IPS-NIHi11 (cell line): ENCODE measurements around the gene PIK3R3.

Source experiments
- DNase-seq: peaks from one replicate; pipeline ENCODE4 v3.0.0; 2012; ENCODE audit warnings: mixed read lengths, low spot score

PIK3R3 gene

GRCh38 chr1:46157916-46158311 lies 25.5 kb upstream of the PIK3R3 start:
- DNase-seq: no peak

- no peak for DNase-seq
Measured at GRCh38 chr1:46153732-46154131, 21.3 kb upstream of the PIK3R3 start.

GRCh38 chr1:46153228-46153627 lies 20.8 kb upstream of the PIK3R3 start:
- no peak for DNase-seq

GRCh38 chr1:46152016-46152415 lies 19.6 kb upstream of the PIK3R3 start:
- no peak for DNase-seq

- DNase-seq: no peak
Measured at GRCh38 chr1:46150085-46150484, 17.7 kb upstream of the PIK3R3 start.

- peak; percentile 33 for DNase-seq
Measured at GRCh38 chr1:46148318-46148717, 15.9 kb upstream of the PIK3R3 start.

GRCh38 chr1:46137916-46138315 lies 5.5 kb upstream of the PIK3R3 start:
- DNase-seq: no peak

- no peak for DNase-seq
Measured at GRCh38 chr1:46136711-46137110, 4.3 kb upstream of the PIK3R3 start.

GRCh38 chr1:46134660-46135331 lies 2.4 kb upstream of the PIK3R3 start:
- DNase-seq: no peak

GRCh38 chr1:46133781-46134350 lies 1.4 kb upstream of the PIK3R3 start:
- no peak for DNase-seq

- peak; percentile 90 for DNase-seq
Measured at GRCh38 chr1:46133181-46133658, 791 bp upstream of the PIK3R3 start.

- no peak for DNase-seq
Measured at GRCh38 chr1:46131712-46132528, 509 bp downstream of the PIK3R3 start.

- no peak for DNase-seq
Measured at GRCh38 chr1:46131093-46131492, 1.3 kb downstream of the PIK3R3 start.

GRCh38 chr1:46130606-46131005 lies 1.8 kb downstream of the PIK3R3 start:
- no peak for DNase-seq

GRCh38 chr1:46130121-46130520 lies 2.3 kb downstream of the PIK3R3 start:
- DNase-seq: no peak

GRCh38 chr1:46128344-46128743 lies 4.1 kb downstream of the PIK3R3 start:
- DNase-seq: no peak

GRCh38 chr1:46118856-46119255 lies 13.6 kb downstream of the PIK3R3 start:
- no peak for DNase-seq

GRCh38 chr1:46117810-46118494 lies 14.5 kb downstream of the PIK3R3 start:
- DNase-seq: no peak

GRCh38 chr1:46114925-46115603 lies 17.4 kb downstream of the PIK3R3 start:
- DNase-seq: no peak

GRCh38 chr1:46113948-46114347 lies 18.5 kb downstream of the PIK3R3 start:
- no peak for DNase-seq

- no peak for DNase-seq
Measured at GRCh38 chr1:46112108-46112507, 20.3 kb downstream of the PIK3R3 start.

- no peak for DNase-seq
Measured at GRCh38 chr1:46110521-46110920, 21.9 kb downstream of the PIK3R3 start.
